ENCODE measurements around the gene PGS1. TPM values are rescaled to one million over a fixed set of nuclear protein-coding genes. Genes with fewer than 3 reads are reported as not detected.
A peak's percentile ranks its signal among the peaks of the same experiment; 100 is the strongest.

PGS1 gene
- total RNA-seq, 1 donor: 40.2 TPM

- peak overlapping the region; percentile 41 for H3K4me3 ChIP-seq (ENCODE audit: low read depth, low read length)
- DNase-seq (ENCODE audit: low read depth): peak; percentile 93
- TF ChIP-seq CTCF (IDR thresholded peaks at IDR 0.05; ENCODE audit: insufficient read depth, low read length): no peak
Measured at GRCh38 chr17:78343187-78343542, 35.3 kb upstream of the PGS1 start.

DNA sequence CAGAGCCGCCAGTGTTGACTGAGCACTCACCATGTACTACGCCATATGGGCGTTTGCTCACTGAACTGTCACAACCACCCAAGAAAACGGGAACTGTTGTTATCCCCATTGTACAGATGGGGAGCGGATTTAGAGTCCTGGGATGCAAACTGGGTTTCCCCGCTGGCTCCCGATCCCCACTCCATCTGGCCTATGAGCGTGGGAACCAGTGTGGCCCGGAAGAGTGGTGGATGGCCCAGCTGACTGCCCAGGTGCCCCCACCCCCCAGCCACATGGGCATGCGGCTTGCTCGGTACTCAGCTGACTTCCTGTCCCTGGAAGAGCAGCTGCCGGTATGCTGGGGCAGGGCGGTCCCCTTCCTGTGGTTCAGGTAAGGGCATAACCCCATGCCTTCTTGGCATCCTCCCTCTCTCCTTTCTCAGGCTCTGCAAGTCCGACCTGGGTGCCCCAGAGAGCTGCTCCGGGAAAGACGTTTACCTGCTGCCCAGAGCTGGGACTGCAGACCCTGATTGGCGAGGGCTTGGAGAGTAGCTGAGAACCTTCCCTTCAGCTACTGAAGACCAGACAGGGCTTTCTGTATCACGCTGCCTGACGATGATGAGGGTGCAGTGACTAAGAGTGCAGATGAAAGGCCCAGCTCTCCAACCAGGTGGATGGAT is 34.8 kb upstream of the PGS1 start:
- TF ChIP-seq CTCF (IDR thresholded peaks at IDR 0.05; ENCODE audit: insufficient read depth, low read length): no peak
- no peak for DNase-seq (ENCODE audit: low read depth)
- no peak overlapping the region for H3K4me3 ChIP-seq (ENCODE audit: low read depth, low read length)

GRCh38 chr17:78344666-78345065 is 33.8 kb upstream of the PGS1 start:
- DNase-seq (ENCODE audit: low read depth): no peak
- H3K4me3 ChIP-seq (ENCODE audit: low read depth, low read length): no peak overlapping the region
- no peak for TF ChIP-seq CTCF (IDR thresholded peaks at IDR 0.05; ENCODE audit: insufficient read depth, low read length)

DNA sequence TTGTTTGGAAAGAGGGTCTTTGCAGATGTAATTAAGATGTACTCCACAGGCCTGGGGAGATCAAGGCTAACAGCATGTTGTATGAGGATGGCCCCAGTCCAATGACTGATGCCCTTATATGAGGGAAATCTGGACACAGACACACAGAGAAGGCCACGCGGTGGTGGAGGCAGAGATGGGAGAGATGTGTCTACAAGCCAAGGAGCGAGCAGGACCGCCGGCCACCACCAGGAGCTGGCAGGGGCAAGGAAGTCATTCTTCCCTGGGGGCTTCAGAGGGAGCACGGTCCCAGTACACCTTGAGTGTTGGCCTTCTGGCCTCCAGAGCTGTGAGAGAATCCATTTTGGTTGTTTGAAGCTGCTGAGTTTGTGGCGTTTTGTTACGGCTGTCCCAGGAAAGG is 33.3 kb upstream of the PGS1 start:
- no peak for DNase-seq (ENCODE audit: low read depth)
- H3K4me3 ChIP-seq (ENCODE audit: low read depth, low read length): no peak overlapping the region

DNA sequence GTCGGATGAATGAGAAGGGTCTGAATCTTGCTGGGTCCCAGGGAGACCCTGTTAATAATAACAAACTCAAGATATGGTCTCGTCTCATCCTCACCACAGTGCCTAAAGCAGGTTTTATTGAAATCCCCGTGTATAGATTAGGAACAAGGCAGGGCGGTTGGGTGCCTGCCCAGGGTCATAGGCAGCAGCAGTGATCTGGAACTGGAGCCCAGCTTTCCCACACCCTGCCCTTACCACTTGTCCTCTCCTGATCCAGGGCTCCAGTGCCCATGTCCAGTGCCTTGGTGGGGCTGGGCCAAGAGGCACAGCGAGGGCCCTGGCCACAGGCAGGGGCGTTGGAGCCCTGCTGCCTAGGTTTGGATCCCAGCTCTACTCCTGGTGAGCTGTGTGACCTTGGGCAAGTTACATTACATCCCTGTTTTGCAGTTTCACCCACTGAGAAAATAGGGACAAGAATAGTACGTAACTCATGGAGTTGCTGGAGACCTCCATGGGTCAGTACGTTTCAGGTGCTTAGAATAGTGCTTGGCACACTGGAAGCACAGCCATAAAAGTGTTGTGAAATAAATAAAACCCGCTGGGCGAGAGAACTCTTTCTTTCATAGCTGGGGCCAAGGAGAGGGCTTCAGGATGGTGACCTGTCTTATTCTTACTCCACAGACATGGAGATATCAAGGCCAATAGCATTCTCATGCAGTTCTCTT is 32.5 kb upstream of the PGS1 start:
- no peak overlapping the region for H3K4me3 ChIP-seq (ENCODE audit: low read depth, low read length)
- no peak for TF ChIP-seq CTCF (IDR thresholded peaks at IDR 0.05; ENCODE audit: insufficient read depth, low read length)
- DNase-seq (ENCODE audit: low read depth): no peak

More for the DNA sequence above, 33.3 kb upstream of the PGS1 start:
- TF ChIP-seq CTCF (IDR thresholded peaks at IDR 0.05; ENCODE audit: insufficient read depth, low read length): no peak

DNA sequence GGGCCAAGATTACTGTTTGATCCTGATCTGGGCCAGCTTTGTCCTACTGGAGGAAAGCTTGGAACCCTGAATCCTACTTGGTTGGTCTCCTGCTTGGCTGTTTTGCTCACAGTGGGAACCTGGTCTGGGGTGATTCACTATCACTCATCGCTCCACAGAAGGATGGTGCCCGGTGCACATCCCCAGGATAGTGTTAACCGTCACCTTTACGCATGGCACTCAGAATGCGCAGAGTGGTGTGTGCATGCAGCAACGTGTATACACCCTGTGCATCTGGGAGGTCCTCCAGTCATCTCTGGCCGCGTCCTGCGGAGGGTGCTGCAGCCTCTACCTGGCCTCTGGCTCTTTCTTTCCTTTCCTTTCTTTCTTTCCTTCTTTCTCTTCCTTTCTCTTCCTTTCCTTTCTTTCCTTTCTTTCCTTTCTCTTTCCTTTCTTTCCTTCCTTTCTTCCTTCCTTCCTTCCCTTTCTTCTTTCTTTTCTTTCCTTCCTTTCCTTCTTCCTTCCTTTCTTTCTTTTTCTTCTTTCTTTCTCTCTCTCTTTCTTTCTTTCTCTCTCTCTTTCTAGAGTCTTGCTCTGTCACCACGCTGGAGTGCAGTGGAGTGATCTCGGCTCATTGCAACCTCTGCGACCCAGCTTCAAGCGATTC is 31.7 kb upstream of the PGS1 start:
- DNase-seq (ENCODE audit: low read depth): no peak
- TF ChIP-seq CTCF (IDR thresholded peaks at IDR 0.05; ENCODE audit: insufficient read depth, low read length): no peak
- H3K4me3 ChIP-seq (ENCODE audit: low read depth, low read length): no peak overlapping the region

All from fibroblast of the aortic adventitia (primary cell).